CD14-positive monocyte (primary cell): ENCODE data around the gene IER2. TPM values are rescaled to one million over a fixed set of nuclear protein-coding genes. Genes with fewer than 3 reads are reported as not detected.

Experiments
- DNase-seq, 3 donors: peaks; one replicate each; pipeline ENCODE4 v3.0.0-alpha.2; 2011 to 2022
- H2AFZ ChIP-seq: 2 replicates; pipeline ENCODE4 v1.6.0; 2012; ENCODE audit warnings: mild to moderate bottlenecking, low read depth, low read length, inconsistent platforms; ENCODE audit not compliant: insufficient read depth, poor library complexity, severe bottlenecking
- H3K27ac ChIP-seq, 2 donors: 1 replicate in 1 of 2; 2 replicates in 1 of 2; pipeline ENCODE4 v1.5.1; 2012 to 2013; ENCODE audit warnings: low read length in 2 of 2, control low read depth in 1 of 2, inconsistent platforms in 1 of 2, low read depth in 1 of 2, mild to moderate bottlenecking in 1 of 2
- H3K27me3 ChIP-seq, 2 donors: one replicate each; pipeline versions ENCODE4 v1.6.0 to v1.6.1; 2011 to 2013; ENCODE audit warnings: low read length in 2 of 2; ENCODE audit not compliant: control insufficient read depth in 2 of 2, insufficient read depth in 2 of 2
- H3K36me3 ChIP-seq, 2 donors: replicated peaks in 1 of 2; 1 replicate in 1 of 2; 2 replicates in 1 of 2; pipeline versions ENCODE4 v1.5.1 to v1.6.1; 2012 to 2013; ENCODE audit warnings: low read length in 2 of 2, control low read depth in 1 of 2, inconsistent platforms in 1 of 2, mild to moderate bottlenecking in 1 of 2; ENCODE audit not compliant: insufficient read depth in 2 of 2, control insufficient read depth in 1 of 2
- H3K4me1 ChIP-seq, 2 donors: 1 replicate in 1 of 2; 2 replicates in 1 of 2; pipeline versions ENCODE4 v1.5.1 to v1.6.1; 2012 to 2013; ENCODE audit warnings: low read length in 2 of 2, control low read depth in 1 of 2, inconsistent platforms in 1 of 2, mild to moderate bottlenecking in 1 of 2, moderate library complexity in 1 of 2; ENCODE audit not compliant: insufficient read depth in 2 of 2, control insufficient read depth in 1 of 2
- H3K4me2 ChIP-seq: replicated peaks from 2 replicates; pipeline ENCODE3; 2012; ENCODE audit warnings: low read length, moderate library complexity, mild to moderate bottlenecking; ENCODE audit not compliant: poor library complexity, severe bottlenecking; ENCODE audit errors: extremely low read depth
- H3K4me3 ChIP-seq, 3 experiments: fragments of 200-600 bp in 1 of 3; sonication (generic) in 1 of 3; replicated peaks in 1 of 3; 1 replicate in 2 of 3; 2 replicates in 1 of 3; pipeline ENCODE4 v1.5.1; 2011 to 2013; ENCODE audit warnings: low read length in 3 of 3, mild to moderate bottlenecking in 3 of 3, control low read depth in 2 of 3, low read depth in 2 of 3, inconsistent platforms in 1 of 3, moderate library complexity in 1 of 3
- H3K79me2 ChIP-seq: 2 replicates; pipeline ENCODE4 v1.6.0; 2012; ENCODE audit warnings: mild to moderate bottlenecking, control low read depth, inconsistent platforms, low read length, moderate library complexity; ENCODE audit not compliant: insufficient read depth
- H3K9ac ChIP-seq: 2 replicates; pipeline ENCODE4 v1.6.0; 2017; ENCODE audit warnings: low read length, mild to moderate bottlenecking; ENCODE audit not compliant: insufficient read depth, poor library complexity, severe bottlenecking
- H3K9me3 ChIP-seq, 2 donors: replicated peaks in 1 of 2; 1 replicate in 1 of 2; 2 replicates in 1 of 2; pipeline versions ENCODE4 v1.5.1 to v1.6.1; 2012 to 2013; ENCODE audit warnings: low read length in 2 of 2, control low read depth in 1 of 2; ENCODE audit not compliant: control insufficient read depth in 1 of 2, insufficient read depth in 1 of 2
- H4K20me1 ChIP-seq: 2 replicates; pipeline ENCODE4 v1.6.0; 2012; ENCODE audit warnings: mild to moderate bottlenecking, low read length, control low read depth, moderate library complexity; ENCODE audit not compliant: insufficient read depth
- H3K27ac Mint-ChIP-seq, 7 donors: one replicate each; pipeline ENCODE4 v1.8.0; 2020; ENCODE audit warnings: mild to moderate bottlenecking in 7 of 7, mixed read lengths in 7 of 7, moderate library complexity in 6 of 7, inconsistent platforms in 2 of 7
- H3K27me3 Mint-ChIP-seq, 3 donors: one replicate each; pipeline ENCODE4 v1.8.0; 2021 to 2022; ENCODE audit warnings: low read depth in 3 of 3, mild to moderate bottlenecking in 3 of 3, mixed read lengths in 3 of 3, moderate library complexity in 3 of 3, inconsistent platforms in 1 of 3
- H3K36me3 Mint-ChIP-seq, 2 donors: one replicate each; pipeline ENCODE4 v1.8.0; 2020; ENCODE audit warnings: mixed read lengths in 2 of 2, inconsistent platforms in 1 of 2, mild to moderate bottlenecking in 1 of 2
- H3K4me1 Mint-ChIP-seq: one replicate; pipeline ENCODE4 v1.8.0; 2020; ENCODE audit warnings: mild to moderate bottlenecking, mixed read lengths
- H3K4me3 Mint-ChIP-seq, 2 donors: one replicate each; pipeline ENCODE4 v1.8.0; 2020; ENCODE audit warnings: mild to moderate bottlenecking in 2 of 2, mixed read lengths in 2 of 2, moderate library complexity in 1 of 2
- H3K9me3 Mint-ChIP-seq, 7 donors: one replicate each; pipeline ENCODE4 v1.8.0; 2020 to 2022; ENCODE audit warnings: mixed read lengths in 7 of 7, mild to moderate bottlenecking in 6 of 7, moderate library complexity in 6 of 7, inconsistent platforms in 2 of 7
- WGBS: methylation state at CpG from one replicate; pipeline ENCODE4 v1.1.5; 2013; ENCODE audit warnings: missing lambda C conversion rate; ENCODE audit not compliant: insufficient coverage; 5-methylcytosine and 5-hydroxymethylcytosine counted together
- intact Hi-C, 2 donors: fragments of 100-400 bp; cut with micrococcal nuclease; formaldehyde crosslinking; loops; one replicate each; pipeline versions ENCODE4 v1.15.0 to v1.15.1; 2023
- polyA plus RNA-seq, 3 donors: library from polyadenylated mRNA; depleted of rRNA in 1 of 3; unstranded in 2 of 3; stranded (reverse) in 1 of 3; fragments of 300-500 nt in 2 of 3; fragments of >200 nt in 1 of 3; fragmentation: Illumina TruSeq in 2 of 3; gene quantifications; 1 replicate in 2 of 3; 2 replicates in 1 of 3; pipeline ENCODE4 v1.2.3, GENCODE V29; 2012 to 2021
- TF ChIP-seq, protein P1 (sequence below): fragments of 200-600 bp; IDR thresholded peaks from one replicate; pipeline ENCODE4 v1.8.0; 2022; ENCODE audit warnings: antibody characterized with exemption, mild to moderate bottlenecking

Gene IER2
- polyA plus RNA-seq, 3 donors: 355 to 804 (median 601) TPM

DNA sequence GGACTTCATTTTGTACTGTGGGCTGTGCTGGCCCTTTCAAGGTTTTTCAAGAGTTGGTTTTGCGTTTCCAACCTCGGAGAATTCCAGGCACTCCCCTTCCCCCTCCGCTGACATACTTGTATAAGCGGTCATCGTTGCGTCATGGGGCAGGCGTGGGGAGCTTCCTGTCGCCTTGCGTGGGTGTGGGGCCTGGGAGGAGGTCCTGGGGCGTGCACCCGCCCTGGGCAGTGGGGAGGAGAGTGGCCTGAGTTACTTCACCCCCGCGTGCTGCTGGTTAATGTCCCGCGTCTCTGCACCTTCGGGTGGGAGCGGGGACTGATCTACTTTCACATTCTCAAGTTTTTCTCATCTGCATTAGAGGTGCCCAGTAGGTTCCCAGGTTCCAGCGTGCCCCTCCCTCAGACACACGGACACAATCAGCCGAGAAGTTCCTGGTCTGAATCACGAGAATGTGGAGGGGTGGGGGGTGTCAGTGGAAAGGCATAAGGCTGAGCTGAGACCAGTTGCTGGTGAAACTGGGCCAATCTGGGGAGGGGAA lies 4.1 kb downstream of the IER2 start:
- 0% methylated on average over 3 of the region's 21 CpGs for WGBS
- H3K27me3 ChIP-seq: no peaks in the 10 kb centered on the region

DNA sequence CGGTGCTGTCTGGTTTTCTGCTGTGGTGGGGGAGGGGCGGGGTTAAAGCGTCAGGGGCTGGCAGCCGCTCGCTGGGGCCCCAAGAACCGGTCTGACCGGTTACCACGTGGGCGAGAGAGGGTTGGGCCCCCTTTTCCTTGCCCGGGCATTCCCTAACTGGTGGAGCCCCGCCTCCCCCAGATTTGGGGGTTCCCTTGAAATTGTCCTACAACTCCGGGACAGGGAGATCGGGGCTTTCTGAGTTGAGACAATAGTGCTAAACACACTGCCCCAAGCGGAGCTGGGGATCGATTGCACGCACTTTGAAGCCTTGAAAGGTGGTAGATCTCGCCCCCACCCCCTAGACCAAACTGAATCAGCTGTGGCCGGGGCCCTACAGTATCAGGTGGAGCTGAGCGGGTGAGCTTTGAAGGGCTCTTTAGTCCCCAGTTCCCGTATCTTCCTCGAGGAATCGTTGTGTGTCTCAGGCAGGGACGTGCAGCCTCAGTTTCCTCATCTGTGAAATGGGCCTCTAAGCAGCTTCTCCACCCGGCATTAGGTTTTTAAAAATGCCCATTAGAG lies 4.8 kb downstream of the IER2 start:
- Mint-ChIP-seq H3K36me3 (peaks cover 6 to 21% of the 10 kb centered on the region in 2 donors), H3K4me1 (peaks cover 31% of the 10 kb centered on the region), H3K27ac (peak overlapping the region; percentile 95 to 99 (median 98)), H3K9me3 (peaks cover 0 to 9% (median 2%) of the 10 kb centered on the region in 7 donors), H3K4me3 (peak overlapping the region; percentile 98 to 99), H3K27me3 (peaks cover 0 to 13% (median 0%) of the 10 kb centered on the region in 3 donors)
- peaks cover 0 to 12% of the 10 kb centered on the region in 2 donors for H3K36me3 ChIP-seq
- peaks cover 49% of the 10 kb centered on the region for H3K79me2 ChIP-seq
- intact Hi-C loops: loop anchor here (2.0 to 10.0 kb wide), 6 partner anchors 14 to 690 kb away; partner anchors contain the start of genes LYL1 (in 2 of the 2), JUNB (in 1 of the 2), NACC1 (in 1 of the 2) and RAD23A (in 1 of the 2)
- H4K20me1 ChIP-seq: peaks cover 44% of the 10 kb centered on the region
- H3K4me1 ChIP-seq: peaks cover 26 to 38% of the 10 kb centered on the region in 2 donors
- H3K27me3 ChIP-seq: no peaks in the 10 kb centered on the region
- under 1% methylated on average over 22 of the region's 24 CpGs for WGBS
- TF ChIP-seq, protein P1, sequence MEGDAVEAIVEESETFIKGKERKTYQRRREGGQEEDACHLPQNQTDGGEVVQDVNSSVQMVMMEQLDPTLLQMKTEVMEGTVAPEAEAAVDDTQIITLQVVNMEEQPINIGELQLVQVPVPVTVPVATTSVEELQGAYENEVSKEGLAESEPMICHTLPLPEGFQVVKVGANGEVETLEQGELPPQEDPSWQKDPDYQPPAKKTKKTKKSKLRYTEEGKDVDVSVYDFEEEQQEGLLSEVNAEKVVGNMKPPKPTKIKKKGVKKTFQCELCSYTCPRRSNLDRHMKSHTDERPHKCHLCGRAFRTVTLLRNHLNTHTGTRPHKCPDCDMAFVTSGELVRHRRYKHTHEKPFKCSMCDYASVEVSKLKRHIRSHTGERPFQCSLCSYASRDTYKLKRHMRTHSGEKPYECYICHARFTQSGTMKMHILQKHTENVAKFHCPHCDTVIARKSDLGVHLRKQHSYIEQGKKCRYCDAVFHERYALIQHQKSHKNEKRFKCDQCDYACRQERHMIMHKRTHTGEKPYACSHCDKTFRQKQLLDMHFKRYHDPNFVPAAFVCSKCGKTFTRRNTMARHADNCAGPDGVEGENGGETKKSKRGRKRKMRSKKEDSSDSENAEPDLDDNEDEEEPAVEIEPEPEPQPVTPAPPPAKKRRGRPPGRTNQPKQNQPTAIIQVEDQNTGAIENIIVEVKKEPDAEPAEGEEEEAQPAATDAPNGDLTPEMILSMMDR: peak; percentile 24
- H3K4me3 ChIP-seq: peak overlapping the region; percentile 90 to 100 (median 99)
- no peaks in the 10 kb centered on the region for H3K9me3 ChIP-seq
- DNase-seq: peak; percentile 52 to 86 (median 67)
- H3K4me2 ChIP-seq: peak overlapping the region; percentile 86
- H3K27ac ChIP-seq: peak overlapping the region; percentile 95 to 96
- peak overlapping the region; percentile 99 for H3K9ac ChIP-seq
- no peak overlapping the region for H2AFZ ChIP-seq

More for the DNA sequence above, 4.1 kb downstream of the IER2 start:
- TF ChIP-seq, protein P1: no peak
- Mint-ChIP-seq H3K36me3 (peaks cover 6 to 21% of the 10 kb centered on the region in 2 donors), H3K4me1 (peaks cover 33% of the 10 kb centered on the region), H3K9me3 (peaks cover 0 to 9% (median 2%) of the 10 kb centered on the region in 7 donors), H3K27me3 (peaks cover 0 to 13% (median 2%) of the 10 kb centered on the region in 3 donors), H3K27ac (peak overlapping the region; percentile 95 to 99 (median 98)), H3K4me3 (peak overlapping the region; percentile 98 to 99)
- peak; percentile 84 to 89 (median 89) for DNase-seq
- peak overlapping the region; percentile 90 to 100 (median 99) for H3K4me3 ChIP-seq
- peak overlapping the region; percentile 95 to 96 for H3K27ac ChIP-seq
- no peaks in the 10 kb centered on the region for H3K9me3 ChIP-seq
- no peak overlapping the region for H2AFZ ChIP-seq
- intact Hi-C loops: loop anchor here (2.0 to 10.0 kb wide), 6 partner anchors 14 to 690 kb away; partner anchors contain the start of genes LYL1 (in 2 of the 2), JUNB (in 1 of the 2), NACC1 (in 1 of the 2) and RAD23A (in 1 of the 2)
- peaks cover 0 to 12% of the 10 kb centered on the region in 2 donors for H3K36me3 ChIP-seq
- H3K4me2 ChIP-seq: peak overlapping the region; percentile 86
- peaks cover 44% of the 10 kb centered on the region for H4K20me1 ChIP-seq
- H3K79me2 ChIP-seq: peaks cover 56% of the 10 kb centered on the region
- H3K4me1 ChIP-seq: peaks cover 29 to 42% of the 10 kb centered on the region in 2 donors
- peak overlapping the region; percentile 99 for H3K9ac ChIP-seq
